Gastroesophageal sphincter (tissue), 3 donors: ENCODE results near the gene DTX1.

ENCODE experiments used
- CTCF ChIP-seq, 4 experiments: fragments of 200-600 bp in 2 of 4; fragments of 450-650 bp in 2 of 4; sonication (generic) in 1 of 4; IDR thresholded peaks; one replicate each; pipeline ENCODE4 v1.5.1; 2017 to 2019; ENCODE audit warnings: antibody characterized with exemption in 4 of 4, mild to moderate bottlenecking in 2 of 4, moderate library complexity in 2 of 4
- POLR2A ChIP-seq, 2 donors: fragments of 450-650 bp; IDR thresholded peaks; one replicate each; pipeline ENCODE4 v1.6.1; 2017; ENCODE audit warnings: antibody characterized with exemption in 2 of 2, mild to moderate bottlenecking in 2 of 2, moderate library complexity in 1 of 2

DNA sequence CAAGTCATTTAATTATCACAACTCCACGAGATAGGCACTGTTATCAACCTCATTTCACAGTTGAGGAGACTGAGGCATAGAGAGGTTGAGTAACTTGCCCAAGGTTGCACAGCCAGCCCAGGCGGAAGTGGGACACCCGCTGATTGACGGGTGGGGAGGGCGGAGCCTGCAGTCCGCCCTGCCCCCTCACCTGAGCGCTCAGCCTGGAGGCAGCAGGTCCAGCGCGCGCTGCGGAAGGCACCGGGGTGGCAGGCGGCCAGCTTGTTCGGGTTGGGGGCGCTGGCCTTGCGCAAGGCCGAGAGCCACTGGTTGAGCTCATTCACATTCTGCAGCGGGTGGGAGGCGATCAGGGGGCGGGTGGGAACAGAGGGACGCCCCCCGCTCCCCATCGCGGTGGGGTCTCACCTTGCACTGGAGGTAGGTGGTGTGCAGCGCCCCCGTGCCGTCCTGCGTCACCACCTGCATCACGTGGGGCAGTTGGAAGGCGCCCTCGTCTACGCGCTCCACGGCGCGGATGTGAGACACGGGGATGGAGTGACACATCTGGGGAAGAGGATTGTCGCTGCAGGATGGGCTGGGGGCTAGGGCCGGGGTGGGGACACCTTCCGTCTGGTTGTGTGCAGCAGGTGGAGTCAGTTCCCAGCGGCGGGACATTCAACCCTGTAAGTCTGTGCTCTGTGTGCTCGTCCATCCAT lies 47.4 kb downstream of the DTX1 start:
- TF ChIP-seq POLR2A (IDR thresholded peaks at IDR 0.05): no peak
- TF ChIP-seq CTCF (IDR thresholded peaks at IDR 0.05): no peak
